ENCODE data around the gene TRAIP.

The TRAIP gene

DNA sequence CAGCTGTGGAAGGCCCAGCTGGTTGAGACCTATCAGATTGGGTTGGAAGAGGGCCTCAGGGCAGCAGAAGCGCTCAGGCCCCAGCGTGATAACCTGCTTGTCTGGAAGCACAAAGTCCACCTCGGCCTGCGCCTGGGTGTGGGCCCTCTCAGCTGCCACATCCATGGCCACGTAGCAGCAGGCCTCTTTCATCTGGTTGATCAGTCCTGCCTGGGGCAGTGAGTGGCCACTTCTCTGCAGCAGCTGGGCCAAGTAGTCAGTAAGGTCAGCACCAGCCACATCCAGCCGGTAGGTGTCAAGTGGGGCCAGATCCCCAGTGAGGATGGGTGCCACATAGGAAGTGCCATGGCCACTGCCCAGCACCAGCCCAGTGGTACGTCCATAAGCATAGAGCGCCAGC lies 17.3 kb upstream of the TRAIP start:
- no peak for DNase-seq (ENCODE audit: low spot score)

DNA sequence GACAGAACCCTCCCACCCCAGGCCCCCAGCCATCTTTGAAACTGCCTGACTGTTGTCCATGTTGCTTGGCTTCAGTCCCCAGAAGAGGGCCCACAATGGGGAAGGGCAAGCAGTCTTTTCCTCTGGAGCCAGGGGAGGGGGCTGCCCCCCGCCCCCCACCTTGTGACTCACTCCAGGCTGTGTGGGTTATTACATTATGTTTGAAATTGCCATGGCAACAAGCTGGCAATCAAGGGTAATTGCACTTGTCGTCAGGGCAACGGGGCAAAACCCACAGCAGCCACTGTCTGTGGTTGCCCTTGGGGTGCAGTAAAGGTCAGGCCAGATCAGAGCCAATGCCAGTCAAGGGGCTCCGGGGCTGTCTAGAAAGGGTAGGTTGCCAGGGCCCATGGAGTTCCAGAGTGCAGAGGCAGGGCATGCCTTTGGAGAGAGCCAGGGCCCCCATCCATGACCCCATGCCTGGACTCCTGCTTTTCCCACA lies 16.5 kb upstream of the TRAIP start:
- DNase-seq (ENCODE audit: low spot score) = no peak

DNA sequence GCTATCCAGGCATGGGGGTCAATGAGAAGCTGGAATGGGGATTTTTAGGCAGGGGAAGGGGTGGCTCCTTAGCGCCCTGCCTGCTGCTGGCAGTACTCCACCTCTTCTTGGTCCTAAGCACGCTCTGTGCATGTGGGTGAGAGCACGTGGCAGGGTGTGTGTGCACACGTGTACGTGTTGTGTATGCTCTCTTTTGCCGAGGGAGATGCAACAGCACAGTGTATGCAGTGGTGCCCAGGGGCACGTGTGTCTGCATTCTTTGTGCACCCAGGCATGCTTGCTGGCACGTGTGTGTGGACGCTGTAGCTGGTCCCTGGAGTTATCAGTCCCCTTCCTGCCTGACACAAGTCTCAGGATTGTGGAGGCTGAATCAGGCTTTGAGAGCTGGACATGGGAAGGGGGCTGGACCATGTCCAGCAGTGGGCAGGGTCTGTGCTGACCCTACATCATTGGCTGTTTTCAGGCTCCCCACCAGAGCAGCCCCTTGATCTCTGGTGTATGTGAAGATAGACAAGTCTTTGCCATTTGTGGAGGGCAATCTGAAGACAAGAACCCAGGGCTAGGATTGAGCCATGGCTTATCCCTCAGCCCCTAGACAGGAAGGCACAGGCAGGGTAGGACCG lies 15.3 kb upstream of the TRAIP start:
- no peak for DNase-seq (ENCODE audit: low spot score)

DNA sequence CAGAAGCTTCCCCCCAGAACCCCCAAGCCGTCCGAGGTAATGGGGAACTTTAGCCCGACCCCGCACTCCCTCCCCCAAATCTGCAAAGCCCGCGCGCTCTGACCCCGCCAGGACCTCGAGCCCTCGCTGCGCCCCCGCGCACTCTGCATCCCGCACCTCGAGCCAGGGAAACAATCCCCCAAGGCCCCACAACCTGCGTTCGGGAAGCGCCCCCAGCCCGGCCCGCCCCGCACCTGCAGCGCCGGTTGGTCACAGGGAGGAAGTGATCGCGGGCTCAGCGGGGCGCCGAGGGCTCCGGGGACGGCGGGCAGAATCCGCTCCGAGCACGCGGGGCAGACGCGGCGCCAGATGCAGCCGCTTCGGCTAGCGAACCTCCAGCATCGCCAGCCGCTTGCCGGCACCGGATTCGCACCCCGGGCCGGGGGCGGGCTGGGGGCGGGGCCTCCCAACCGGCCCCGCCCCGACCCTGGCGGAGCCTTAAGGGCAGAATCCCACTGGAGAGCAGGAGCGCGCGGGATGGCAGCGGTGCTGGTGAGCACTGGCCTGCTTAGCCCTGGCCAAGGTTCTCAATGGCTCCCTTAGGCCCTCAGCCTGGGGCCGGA lies 13.3 kb upstream of the TRAIP start, which contains the start of gene CAMKV:
Gene CAMKV, minus strand, starts transcription at position 382 of the 602 bp plus-strand sequence. CDS start 7,518 bp downstream, outside the sequence.
- DNase-seq (ENCODE audit: low spot score) = peak; percentile 74

DNA sequence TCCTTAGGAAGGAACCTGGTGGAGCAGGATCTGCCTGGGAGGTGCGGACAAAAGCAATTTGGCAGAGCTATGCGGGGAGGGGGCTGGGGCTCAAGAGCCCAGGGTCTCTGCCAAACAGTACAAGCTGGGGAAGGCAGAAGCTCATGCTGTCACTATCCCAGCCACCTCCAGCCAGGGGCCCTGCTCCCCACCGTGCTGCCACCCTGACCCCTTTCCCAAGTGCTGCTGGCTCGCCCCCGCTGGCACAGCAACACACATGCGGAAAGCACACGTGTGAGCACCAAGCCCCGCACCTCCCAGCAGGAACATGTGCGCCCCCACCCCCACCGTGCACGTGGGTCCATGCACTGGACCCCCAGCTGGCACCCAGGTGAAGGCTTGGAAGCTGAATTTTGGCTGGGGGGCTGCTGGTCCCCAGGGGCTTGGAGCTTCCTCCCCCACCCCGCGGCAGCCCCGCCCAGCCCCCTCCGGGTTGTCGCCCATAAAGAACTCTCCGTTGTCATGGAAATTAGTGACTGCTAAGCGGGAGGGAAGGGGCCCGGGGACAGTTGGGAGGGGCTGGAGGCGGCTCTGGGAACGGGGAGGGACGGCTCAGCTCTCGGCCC lies 12.6 kb upstream of the TRAIP start:
- no peak for DNase-seq (ENCODE audit: low spot score)

DNA sequence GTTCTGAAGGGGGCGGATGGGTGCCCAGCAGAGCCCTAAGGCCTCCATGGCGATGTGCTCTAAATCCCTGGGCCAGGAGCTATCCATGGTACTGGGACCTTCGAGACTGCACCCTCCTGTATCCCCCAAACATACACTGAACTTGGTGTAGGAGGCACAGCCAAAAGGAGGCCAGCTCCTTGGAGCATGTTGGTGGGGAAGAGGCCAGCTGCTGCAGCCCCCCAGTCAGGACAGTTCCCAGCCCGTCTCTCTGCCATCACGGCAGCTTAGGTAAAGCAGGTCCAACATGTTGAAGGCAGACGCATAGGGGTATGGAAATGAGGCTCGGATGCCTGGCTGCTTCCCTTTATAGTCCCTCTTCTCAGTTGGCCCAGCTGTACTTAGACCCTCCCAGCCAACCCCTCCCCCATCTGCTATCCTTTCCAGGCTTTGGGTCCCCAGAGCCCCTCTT lies 11.5 kb upstream of the TRAIP start:
- DNase-seq (ENCODE audit: low spot score) = peak; percentile 77

DNA sequence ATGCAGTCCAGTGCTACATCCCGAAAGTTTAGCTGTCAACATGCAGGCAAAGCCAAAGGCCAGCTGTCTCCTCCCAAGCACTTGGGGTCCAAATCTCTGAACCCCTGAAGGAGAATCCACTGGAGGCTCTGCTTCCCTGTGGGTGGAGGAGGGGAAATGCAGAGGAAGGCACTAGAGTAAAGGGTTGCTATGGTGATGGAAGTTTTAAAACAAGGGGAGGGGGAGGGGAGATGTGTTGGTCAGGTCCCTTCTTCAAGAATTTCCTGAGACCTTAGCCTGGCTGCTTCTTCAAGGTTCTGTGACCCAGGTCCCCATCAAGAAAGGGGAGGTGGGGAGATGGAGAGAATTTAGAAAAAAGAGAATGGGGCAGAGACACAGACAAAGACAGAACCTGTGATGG lies 11.0 kb upstream of the TRAIP start:
- no peak for DNase-seq (ENCODE audit: low spot score)

DNA sequence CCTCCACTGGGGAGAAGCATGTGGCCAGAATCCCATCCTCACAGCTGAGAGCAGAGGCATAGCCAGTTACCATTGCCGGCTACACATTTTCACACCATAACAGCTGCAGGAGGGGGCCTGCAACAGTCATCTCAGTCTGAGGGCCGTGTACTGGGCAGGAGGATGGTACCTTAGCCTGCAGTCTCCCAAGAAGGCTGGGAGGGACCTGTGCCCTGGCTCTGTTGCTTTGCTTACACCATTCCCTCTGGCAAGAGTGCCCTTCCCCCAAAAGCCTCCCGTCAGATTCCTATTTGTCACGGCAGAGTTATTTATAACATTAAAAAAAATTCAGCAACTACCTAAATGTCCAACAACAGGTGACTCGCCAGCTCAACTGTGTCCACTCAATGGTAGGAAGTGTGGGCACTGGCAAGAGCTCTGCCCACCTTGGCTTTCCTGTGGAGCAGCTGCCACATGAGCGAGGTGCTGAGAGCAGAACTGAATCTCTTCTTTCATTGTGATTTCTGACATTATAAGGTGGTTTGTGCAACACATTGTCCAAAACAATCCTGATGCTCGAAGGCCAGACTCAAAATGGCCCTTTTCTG lies 8.9 kb upstream of the TRAIP start:
- no peak for DNase-seq (ENCODE audit: low spot score)

DNA sequence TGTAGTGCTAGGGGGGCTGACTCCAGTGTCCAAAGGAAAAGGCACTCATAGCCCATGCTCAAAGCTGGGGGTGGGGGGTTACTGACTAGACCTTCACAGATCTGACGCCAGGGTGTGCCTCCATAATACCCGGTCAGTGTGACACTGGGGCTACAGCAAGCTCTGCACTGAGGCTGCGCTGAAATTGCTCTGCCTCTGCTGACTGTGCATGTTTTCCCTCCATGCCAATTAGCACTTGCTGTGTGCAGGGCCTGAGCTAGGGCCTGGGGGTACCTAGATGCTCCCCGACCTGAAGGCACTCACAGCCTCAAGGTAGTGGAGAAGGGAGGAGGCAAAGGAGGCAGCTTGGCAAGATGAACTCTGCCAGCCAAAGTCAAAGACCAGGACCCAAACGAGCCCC lies 8.1 kb upstream of the TRAIP start:
- DNase-seq (ENCODE audit: low spot score) = no peak

DNA sequence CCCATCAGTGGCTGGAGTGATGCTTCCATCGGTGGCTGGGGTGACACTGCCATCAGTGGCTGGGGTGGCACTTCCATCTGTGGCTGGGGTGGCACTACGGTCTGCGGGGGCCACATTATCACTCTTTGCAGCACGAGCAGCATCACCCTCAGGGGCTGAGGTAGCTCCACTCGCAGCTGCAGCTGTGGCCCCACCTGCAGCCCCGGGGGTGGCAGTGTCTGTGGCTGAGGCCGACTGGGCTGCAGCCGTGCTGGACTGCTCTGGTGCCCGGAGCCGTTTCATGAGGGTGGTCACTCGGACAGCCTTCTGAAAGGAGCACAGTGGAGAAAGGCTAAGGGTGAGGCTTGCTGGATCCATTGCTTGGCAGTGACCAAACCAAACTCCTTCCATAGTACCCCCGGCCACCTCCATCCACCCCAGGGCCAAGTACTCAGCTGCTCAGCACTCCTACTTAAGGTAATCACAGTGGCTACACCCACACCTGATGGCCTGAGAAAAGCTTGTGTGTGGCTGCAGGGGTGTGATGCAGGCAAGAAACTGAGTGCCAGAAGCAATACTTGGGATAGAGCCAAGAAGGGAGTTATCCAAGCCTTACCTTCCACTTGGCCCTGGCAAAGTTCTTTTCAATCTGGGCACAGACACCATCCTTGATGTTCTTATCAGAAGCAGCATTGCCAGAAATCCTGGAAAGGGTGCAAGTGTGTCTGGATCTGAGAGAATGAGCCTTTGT lies 3.4 kb upstream of the TRAIP start:
- no peak for DNase-seq (ENCODE audit: low spot score)

DNA sequence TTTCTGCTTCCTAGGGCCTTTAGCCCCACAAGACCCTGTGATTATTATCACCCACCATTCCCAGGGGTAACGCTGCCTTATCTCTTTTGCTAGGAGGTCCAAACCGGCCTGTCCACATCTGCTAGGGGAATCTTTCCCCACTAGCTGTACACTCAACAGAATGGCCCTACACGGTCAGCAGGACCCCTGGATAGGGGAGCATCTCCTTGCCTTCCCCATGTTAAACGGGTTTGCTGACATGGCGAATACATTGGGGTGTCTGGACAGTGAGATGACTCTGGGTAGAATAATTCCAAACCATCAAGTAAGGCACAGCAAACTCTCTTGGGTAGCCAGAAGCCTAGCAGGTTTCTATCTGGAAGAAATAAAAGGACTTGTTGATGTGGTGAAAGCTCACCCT lies 702 bp downstream of the TRAIP start:
- DNase-seq (ENCODE audit: low spot score) = no peak

DNA sequence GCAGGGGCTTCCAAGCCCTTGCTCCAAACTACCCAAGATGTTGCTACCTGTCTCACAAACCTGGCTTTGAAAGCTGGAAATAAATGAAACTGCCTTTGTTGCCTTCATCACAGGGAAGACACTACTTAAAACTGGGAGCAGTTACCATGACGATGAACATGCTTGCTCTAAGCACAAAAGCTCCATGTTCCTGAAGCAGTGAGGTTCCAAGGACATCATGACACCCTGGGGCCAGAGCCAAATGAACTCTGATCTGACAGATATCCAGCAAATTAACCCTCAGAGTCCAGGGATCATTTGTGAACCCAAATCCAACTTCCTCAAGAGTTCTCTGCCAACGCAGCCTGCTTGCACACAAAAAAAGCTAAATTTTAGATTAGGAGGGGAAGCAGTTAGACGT lies 10.7 kb downstream of the TRAIP start:
- DNase-seq (ENCODE audit: low spot score) = no peak

DNA sequence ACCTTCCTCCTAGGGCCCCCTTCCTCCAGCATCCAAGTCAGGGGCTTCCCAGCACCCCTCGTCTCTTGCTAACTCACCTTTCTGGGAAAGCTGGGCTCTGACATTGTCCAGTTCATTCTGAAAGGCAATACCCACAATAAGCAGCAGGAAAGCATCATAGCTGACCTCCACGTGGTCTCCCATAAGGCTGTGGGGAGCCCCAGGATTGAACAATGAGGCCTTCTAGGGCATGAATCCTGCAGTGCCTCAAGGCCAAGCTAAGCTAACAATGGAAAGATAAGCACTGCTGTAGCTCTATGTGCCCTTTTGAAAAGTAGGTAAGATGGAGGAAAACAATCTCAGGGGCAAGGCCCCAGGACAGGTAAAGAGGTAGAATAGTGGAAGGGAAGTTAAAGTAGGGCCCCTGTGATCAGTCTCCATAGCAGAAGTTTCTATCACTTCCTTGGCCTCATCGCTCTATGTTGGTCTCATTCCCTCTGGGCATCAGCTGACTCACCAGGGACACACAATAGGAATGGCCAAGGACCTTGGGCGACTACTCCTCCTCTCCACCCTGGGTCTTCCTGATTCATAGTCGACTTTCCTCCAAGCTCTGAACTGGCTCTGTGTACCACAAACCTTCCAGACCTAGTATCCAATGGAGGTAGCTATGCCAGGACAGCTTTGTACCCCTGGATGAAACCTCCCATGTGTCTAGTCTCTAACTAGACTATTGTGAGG lies 11.7 kb downstream of the TRAIP start:
- DNase-seq (ENCODE audit: low spot score) = no peak

DNA sequence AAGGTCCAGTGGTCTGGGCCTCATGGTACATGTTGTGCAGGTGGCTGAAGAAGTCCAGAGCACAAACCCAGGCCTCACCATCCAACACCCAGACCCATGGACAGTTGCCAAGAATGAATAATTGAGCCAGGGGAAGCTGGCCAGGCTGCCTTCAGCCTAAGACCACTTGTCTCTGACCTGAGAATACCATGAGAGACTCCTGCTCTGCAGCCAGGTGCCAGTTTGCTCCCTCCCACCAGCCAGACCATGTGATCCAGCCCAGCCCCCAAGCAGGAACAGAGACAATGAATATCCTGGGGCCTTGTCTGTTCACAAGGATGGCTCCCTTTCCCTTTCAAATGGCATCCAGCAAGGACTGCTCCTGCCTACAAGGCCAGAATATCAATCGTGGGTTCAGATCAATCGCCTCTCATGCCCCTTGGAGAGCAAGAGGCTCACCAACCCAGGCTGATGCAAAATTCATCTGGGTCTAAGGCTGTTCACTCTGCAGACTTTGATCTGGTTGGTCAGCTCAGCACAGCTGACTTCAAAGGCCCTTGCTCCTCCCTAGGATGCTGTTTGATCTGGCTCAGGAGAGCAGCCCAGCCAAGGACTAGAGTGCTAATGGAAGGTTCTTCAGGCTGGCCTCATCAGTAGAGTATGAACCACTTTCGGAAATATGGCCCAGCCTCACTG lies 13.4 kb downstream of the TRAIP start:
- DNase-seq (ENCODE audit: low spot score) = no peak

DNA sequence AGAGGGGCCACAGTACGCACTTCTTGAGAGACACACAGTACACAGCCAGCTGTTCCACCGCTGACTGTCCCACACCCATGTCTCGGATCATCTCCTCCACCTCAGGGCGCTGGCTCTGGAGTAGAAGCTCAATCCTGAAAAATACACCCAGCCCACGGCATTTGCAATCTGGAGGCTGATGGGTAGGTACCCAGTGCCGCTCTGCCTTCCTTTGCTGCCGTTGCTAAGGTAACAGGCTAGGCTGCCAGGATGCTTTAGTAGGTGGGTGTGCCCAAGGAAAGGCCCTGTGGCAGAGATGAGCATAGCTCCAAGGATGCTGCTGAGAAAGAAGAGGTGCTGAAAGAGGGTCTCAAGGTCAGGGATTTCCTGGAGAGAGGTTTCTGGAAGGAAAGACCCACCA lies 14.6 kb downstream of the TRAIP start:
- DNase-seq (ENCODE audit: low spot score) = no peak

DNA sequence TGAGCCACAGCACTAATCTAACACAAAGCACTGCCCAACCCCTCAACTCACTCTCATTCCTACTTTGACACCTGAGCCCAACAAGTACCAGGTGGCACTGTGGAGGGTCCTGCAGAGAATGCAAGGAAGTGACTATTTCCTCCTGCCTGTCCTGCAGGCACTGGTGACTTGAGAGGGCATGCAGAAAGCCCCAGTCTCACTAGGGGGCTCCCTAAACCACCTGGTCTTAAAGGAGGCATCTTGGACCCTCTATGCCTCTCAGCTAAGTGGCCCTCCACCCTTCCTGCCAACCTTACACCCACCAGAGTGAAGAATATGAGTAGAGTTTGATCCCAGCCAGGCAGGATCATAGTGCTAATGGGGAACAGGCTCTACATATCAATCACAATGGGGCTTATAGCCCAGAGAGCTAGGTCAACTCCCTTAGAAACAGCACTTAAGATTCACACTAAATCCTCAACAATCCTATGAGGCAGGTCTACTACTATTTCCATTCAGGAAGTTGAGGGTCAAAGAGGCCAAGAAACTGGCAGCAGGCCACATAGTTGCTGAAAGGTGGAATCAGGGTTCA lies 15.2 kb downstream of the TRAIP start:
- DNase-seq (ENCODE audit: low spot score) = no peak

DNA sequence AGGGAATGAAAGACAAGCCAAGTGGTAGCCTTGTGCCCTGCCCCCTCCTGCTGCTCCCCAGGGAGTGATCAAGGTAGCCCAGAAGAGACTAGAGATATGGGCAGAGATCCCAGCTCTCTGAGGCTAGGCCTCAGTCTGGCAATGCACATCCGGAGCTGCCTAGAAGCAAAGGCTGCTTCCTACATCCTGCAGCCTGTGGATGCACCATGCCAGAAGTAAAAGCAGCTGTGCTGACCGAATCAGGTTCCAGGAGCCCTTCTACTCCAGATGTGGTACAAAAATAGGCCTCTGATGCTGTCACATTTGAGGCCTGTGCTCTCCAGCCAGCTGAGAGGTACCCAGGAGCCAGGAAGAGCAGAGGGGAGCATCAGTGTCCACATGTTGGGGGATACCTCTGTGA lies 16.0 kb downstream of the TRAIP start:
- no peak for DNase-seq (ENCODE audit: low spot score)

DNA sequence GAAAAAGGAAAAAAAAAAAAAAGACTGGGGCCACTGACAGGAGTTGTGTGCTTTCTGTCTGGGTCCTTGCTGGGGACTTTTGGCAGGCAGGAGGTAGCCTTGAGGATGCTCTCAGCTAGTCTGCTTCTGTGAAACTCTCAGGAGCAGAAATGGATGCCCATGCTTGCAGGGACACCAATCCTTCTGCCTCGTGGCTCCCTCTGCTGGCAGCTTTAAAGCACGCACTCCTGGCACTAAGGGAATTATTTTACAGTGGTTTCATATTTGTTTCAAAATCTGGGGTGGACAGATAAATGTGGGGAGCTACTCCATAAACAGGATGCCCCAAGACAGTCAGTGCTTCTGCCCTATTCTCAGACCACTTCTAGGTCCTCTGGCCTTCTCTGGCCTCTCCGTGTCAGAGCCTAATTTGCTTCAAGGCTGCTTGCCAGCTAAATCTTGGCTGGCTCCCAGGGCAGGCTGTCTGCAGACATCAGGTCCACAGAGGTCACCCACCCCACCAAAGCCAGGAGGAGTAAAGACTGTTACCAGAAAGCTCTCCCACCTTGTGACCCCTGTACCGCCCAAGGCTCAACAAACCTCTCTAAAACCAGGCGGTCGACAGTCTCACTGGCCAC lies 17.1 kb downstream of the TRAIP start:
- DNase-seq (ENCODE audit: low spot score) = peak; percentile 63

DNA sequence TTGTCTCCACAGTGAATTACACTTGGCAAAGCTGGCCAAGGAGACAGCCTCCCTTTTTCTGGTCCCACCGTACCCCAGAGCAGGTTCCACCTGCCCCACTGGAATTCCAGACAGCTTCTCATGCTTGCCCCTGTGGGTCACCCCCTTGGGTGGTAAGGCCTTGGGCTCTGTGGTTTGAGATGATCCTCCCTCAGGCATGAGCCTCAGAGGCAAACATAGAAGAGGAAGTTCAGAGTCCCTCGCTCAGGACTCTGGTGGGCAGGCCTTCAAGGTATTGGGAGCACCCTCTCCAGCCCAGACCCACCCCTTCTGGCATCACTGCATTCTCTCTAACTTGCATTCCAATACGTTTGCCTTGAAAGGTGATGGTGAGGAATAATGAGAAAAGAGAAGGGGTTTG lies 25.0 kb downstream of the TRAIP start:
- DNase-seq (ENCODE audit: low spot score) = no peak

DNA sequence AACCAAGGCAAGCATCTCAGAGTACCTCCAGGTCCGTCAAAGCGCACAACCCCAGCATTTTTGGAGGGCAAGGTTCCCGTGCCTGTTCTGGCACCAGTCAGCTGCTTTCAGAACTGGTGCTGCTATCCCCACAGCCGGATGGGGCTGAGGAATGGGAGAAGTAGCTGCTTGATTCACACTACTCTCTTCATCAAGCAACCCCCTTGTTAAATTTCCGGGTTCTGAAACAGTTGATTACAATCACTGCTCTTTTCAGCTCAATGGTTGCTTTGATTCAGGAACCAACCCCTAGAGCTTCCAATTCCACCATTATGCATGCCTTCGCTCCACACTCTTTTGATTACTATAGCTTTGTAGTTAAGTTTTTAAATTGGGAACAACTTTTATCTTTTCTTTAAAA lies 30.3 kb downstream of the TRAIP start:
- DNase-seq (ENCODE audit: low spot score) = no peak
